ENCODE data around the gene TTLL4. TPM values are rescaled to one million over a fixed set of nuclear protein-coding genes. Genes with fewer than 3 reads are reported as not detected.

The TTLL4 gene, protein sequence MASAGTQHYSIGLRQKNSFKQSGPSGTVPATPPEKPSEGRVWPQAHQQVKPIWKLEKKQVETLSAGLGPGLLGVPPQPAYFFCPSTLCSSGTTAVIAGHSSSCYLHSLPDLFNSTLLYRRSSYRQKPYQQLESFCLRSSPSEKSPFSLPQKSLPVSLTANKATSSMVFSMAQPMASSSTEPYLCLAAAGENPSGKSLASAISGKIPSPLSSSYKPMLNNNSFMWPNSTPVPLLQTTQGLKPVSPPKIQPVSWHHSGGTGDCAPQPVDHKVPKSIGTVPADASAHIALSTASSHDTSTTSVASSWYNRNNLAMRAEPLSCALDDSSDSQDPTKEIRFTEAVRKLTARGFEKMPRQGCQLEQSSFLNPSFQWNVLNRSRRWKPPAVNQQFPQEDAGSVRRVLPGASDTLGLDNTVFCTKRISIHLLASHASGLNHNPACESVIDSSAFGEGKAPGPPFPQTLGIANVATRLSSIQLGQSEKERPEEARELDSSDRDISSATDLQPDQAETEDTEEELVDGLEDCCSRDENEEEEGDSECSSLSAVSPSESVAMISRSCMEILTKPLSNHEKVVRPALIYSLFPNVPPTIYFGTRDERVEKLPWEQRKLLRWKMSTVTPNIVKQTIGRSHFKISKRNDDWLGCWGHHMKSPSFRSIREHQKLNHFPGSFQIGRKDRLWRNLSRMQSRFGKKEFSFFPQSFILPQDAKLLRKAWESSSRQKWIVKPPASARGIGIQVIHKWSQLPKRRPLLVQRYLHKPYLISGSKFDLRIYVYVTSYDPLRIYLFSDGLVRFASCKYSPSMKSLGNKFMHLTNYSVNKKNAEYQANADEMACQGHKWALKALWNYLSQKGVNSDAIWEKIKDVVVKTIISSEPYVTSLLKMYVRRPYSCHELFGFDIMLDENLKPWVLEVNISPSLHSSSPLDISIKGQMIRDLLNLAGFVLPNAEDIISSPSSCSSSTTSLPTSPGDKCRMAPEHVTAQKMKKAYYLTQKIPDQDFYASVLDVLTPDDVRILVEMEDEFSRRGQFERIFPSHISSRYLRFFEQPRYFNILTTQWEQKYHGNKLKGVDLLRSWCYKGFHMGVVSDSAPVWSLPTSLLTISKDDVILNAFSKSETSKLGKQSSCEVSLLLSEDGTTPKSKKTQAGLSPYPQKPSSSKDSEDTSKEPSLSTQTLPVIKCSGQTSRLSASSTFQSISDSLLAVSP
- total RNA-seq, result 9.8 and 18.3 TPM in 2 replicates

DNA sequence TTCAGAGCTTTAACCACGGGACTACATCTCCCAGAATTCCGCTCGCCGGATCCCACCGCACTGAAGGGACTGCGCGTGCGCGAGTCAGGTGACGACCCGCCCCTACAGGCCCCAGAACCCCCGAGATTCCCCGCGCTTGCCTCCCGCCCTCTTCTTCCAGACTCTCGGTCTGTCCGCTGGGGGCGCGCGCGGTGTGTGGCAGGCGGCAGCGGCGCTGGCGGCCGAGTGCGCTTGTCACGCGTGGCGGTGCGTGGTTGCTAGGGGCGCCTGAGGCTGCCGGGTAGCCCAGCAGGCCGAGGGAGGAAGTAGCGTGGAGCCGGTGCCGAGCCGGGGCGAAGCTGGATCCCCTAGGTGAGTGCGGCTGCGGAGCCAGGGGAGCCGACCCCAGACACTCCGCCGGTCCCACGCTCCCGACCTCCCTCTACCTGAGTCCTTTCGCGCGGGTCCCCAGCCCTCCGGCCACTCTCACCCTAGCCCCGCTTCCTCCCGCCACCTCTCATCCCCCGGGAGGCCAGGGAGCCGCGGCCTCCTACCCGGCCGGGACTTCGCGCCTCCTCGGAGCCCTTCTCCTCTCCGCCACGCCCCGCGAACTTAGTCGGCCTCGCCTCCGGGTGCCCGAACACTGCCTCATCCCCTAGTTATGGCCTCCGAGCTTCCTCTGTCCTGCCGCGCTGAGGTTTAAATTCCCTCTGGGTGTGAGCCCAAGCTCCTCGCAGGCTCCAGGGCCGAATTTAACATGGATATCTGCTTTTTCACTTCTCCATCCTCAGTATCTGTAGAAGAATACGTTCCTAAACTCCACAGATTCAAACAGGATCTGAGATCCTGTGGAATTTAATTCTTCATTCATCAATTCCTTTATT is at the start of gene TTLL4:
TTLL4 (plus strand) TSS at position 149 of the 863 bp plus-strand sequence. CDS start 26,842 bp downstream, outside the sequence.

DNA sequence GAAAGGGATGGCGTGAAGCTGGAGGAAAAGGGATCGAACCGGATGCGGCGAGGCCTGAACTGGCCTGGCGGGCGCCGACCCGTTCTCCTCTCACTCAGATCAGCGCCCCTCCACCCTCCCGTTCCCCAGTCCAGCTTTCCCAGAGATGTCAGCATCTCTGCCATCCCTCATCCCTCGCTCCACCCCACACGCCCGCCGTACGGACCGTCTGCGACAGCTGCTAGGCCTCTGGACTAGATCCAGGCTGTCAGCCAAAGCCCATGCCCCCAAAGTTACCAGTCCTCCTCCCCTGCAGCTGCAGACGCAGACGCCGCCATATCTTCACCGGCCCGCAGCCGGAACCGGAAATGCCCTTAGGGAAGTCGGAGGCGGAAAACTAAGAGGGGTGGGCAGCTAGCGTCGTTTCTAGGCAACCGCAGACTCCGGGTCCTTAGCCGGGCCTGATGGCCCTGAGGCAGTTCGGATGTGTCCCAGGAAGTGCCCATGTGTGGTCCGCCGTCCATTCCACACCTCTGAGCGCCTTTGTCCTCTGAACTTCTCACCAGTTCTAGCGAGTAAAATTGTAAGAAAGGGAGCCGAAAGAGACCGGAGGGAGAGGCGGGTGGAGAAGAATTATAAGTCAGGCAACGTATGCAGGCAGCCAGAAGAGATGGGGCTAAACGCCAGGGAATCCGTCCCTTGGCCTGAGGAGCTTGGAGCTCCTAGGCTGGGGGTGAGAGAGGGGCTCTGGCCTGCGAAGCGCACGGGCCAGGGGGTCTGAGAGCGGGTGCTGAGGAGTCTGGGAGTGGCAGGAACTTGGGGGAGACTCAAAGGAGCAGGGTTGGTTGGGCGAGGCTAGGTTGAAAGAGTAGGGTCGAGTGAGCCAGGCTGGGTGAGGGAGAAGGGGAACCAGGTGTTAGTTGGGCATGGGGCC is 38.7 kb upstream of the TTLL4 start, which contains the start of the genes RNF25 and STK36:
RNF25 (minus strand) TSS at position 349 of the 913 bp plus-strand sequence; CDS start at position 317, 32 bp downstream.
STK36 (plus strand) TSS at position 433 of the 913 bp plus-strand sequence. CDS start 744 bp downstream, outside the sequence.

DNA sequence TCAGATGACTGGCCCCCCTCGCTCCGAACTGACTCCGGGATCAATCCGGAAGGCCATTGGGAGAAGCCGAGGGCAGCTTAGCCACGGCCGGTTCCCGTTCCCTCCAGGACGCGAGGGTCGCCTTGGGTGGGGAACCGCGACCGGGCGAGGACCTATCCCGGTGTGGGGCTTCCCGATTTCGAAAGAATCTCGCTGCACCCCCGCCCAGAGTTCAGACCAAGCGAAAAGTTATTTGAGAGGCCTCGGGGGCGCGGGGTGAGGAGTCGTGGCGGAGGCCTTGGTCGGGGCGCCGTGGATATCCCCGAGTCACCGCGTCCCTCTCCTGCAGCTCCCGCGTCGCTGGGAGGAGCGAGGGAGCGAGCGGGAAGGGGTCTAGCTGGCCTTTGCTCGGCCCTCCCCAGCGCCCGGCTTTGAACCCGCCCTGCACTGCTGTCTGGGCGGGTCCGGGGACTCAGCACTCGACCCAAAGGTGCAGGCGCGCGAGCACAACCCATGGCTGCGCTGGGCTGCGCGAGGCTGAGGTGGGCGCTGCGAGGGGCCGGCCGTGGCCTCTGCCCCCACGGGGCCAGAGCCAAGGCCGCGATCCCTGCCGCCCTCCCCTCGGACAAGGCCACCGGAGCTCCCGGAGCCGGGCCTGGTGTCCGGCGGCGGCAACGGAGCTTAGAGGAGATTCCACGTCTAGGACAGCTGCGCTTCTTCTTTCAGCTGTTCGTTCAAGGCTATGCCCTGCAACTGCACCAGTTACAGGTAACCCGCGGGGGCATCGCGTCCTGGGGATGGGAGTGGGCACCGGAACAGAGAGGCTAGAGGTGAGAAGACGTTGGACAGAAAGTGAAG is 71.3 kb downstream of the TTLL4 start, which contains the start of gene CYP27A1:
CYP27A1 (plus strand) TSS at position 457 of the 837 bp plus-strand sequence; CDS start at position 493, 36 bp downstream.

Other genes starting within 250 kb of the TTLL4 start
- gene USP37, start 142.5 kb upstream of the TTLL4 start, total RNA-seq, result 6.4 and 8.6 TPM in 2 replicates
- gene CNOT9, start 142.0 kb upstream of the TTLL4 start, total RNA-seq, result 46.6 and 58.3 TPM in 2 replicates
- gene PLCD4, start 102.9 kb upstream of the TTLL4 start, total RNA-seq, result 6.7 and 8.0 TPM in 2 replicates
- 16.9 and 20.8 TPM in 2 replicates for gene ZNF142, start 51.2 kb upstream of the TTLL4 start, total RNA-seq
- 20.8 and 24.4 TPM in 2 replicates for gene BCS1L, start 51.2 kb upstream of the TTLL4 start, total RNA-seq
- gene RNF25, start 38.8 kb upstream of the TTLL4 start, total RNA-seq, result 34.2 and 38.5 TPM in 2 replicates
- gene STK36, start 38.7 kb upstream of the TTLL4 start, total RNA-seq, result 25.4 and 28.7 TPM in 2 replicates
- 21.5 and 35.2 TPM in 2 replicates for gene CYP27A1, start 71.3 kb downstream of the TTLL4 start, total RNA-seq
- gene PRKAG3, start 121.0 kb downstream of the TTLL4 start, total RNA-seq, result 0.16 TPM in 1 of 2 replicates, not detected in the other
- not detected in 2 replicates for gene WNT6, start 149.0 kb downstream of the TTLL4 start, total RNA-seq
- under 0.01 TPM in 1 of 2 replicates, not detected in the other for gene WNT10A, start 170.0 kb downstream of the TTLL4 start, total RNA-seq
- gene CDK5R2, start 248.8 kb downstream of the TTLL4 start, total RNA-seq, result under 0.01 TPM in 1 of 2 replicates, not detected in the other

Data from hair follicle dermal papilla cell (primary cell).